Measurements from ENCODE around the gene ZC3H18. TPM values are rescaled to one million over a fixed set of nuclear protein-coding genes. Genes with fewer than 3 reads are reported as not detected.
A peak's percentile ranks its signal among the peaks of the same experiment; 100 is the strongest.

The ZC3H18 gene
- total and polyA plus RNA-seq, 2 donors (not counting 1 experiment from before 2014, with no cell fraction given), result 7.9 to 9.4 TPM

GRCh38 chr16:88531346-88531745, 38.9 kb upstream of the ZC3H18 start:
- H3K27me3 ChIP-seq (ENCODE audit: control insufficient read depth, insufficient read depth, low read length), result no peaks in the 10 kb centered on the region
- no peaks in the 10 kb centered on the region for H4K20me1 ChIP-seq (ENCODE audit: control insufficient read depth, extremely low read depth, insufficient read depth, low read length)
- peaks cover 7% of the 10 kb centered on the region for H3K36me3 ChIP-seq (ENCODE audit: control insufficient read depth, insufficient read depth, low read length)
- no peaks in the 10 kb centered on the region for H3K9me3 ChIP-seq (ENCODE audit: control insufficient read depth, insufficient read depth, low read depth, low read length)
- no peaks in the 10 kb centered on the region for H3K79me2 ChIP-seq (ENCODE audit: control insufficient read depth, insufficient read depth, low read length)
- no peak for TF ChIP-seq CTCF (conservative IDR thresholded peaks at IDR 0.05 in 1 of 2, IDR thresholded peaks at IDR 0.05 in 1 of 2; ENCODE audit: low read depth in 1 of 2, low read length in 2 of 2)
- H3K4me2 ChIP-seq (ENCODE audit: extremely low read depth, insufficient read depth, low read length), result no peak overlapping the region
- H3K27ac ChIP-seq (ENCODE audit: insufficient read depth, low read length), result no peak overlapping the region
- peaks cover 5% of the 10 kb centered on the region for H3K4me1 ChIP-seq (ENCODE audit: control insufficient read depth, extremely low read depth, insufficient read depth, low read length)
- DNase-seq (ENCODE audit: low read depth in 2 of 2), result no peak
- H3K9ac ChIP-seq (ENCODE audit: insufficient read depth, low read length), result no peak overlapping the region
- no peak overlapping the region for H2AFZ ChIP-seq (ENCODE audit: low read length)
- H3K4me3 ChIP-seq (replicated peaks in 1 of 4; ENCODE audit: control extremely low read depth in 1 of 4, insufficient read depth in 1 of 4, low read depth in 3 of 4, low read length in 4 of 4), result no peak overlapping the region

- H3K4me3 ChIP-seq (replicated peaks in 1 of 4; ENCODE audit: control extremely low read depth in 1 of 4, insufficient read depth in 1 of 4, low read depth in 3 of 4, low read length in 4 of 4), result no peak overlapping the region
- H3K36me3 ChIP-seq (ENCODE audit: control insufficient read depth, insufficient read depth, low read length), result peaks cover 7% of the 10 kb centered on the region
- H3K27me3 ChIP-seq (ENCODE audit: control insufficient read depth, insufficient read depth, low read length), result no peaks in the 10 kb centered on the region
- H3K27ac ChIP-seq (ENCODE audit: insufficient read depth, low read length), result no peak overlapping the region
- H4K20me1 ChIP-seq (ENCODE audit: control insufficient read depth, extremely low read depth, insufficient read depth, low read length), result no peaks in the 10 kb centered on the region
- H3K4me2 ChIP-seq (ENCODE audit: extremely low read depth, insufficient read depth, low read length), result no peak overlapping the region
- H3K9ac ChIP-seq (ENCODE audit: insufficient read depth, low read length), result no peak overlapping the region
- no peaks in the 10 kb centered on the region for H3K79me2 ChIP-seq (ENCODE audit: control insufficient read depth, insufficient read depth, low read length)
- TF ChIP-seq EZH2 (IDR thresholded peaks at IDR 0.05; ENCODE audit: low read length, missing control alignments) (no peak), CTCF (conservative IDR thresholded peaks at IDR 0.05 in 1 of 2, IDR thresholded peaks at IDR 0.05 in 1 of 2; ENCODE audit: low read depth in 1 of 2, low read length in 2 of 2) (no peak)
- no peaks in the 10 kb centered on the region for H3K9me3 ChIP-seq (ENCODE audit: control insufficient read depth, insufficient read depth, low read depth, low read length)
- DNase-seq (ENCODE audit: low read depth in 2 of 2), result no peak
- no peak overlapping the region for H2AFZ ChIP-seq (ENCODE audit: low read length)
- peaks cover 5% of the 10 kb centered on the region for H3K4me1 ChIP-seq (ENCODE audit: control insufficient read depth, extremely low read depth, insufficient read depth, low read length)
Measured at GRCh38 chr16:88531931-88532433, 38.2 kb upstream of the ZC3H18 start.

- no peak for TF ChIP-seq EZH2 (IDR thresholded peaks at IDR 0.05; ENCODE audit: low read length, missing control alignments)
- no peak for TF ChIP-seq CTCF (conservative IDR thresholded peaks at IDR 0.05 in 1 of 2, IDR thresholded peaks at IDR 0.05 in 1 of 2; ENCODE audit: low read depth in 1 of 2, low read length in 2 of 2)
- H3K9me3 ChIP-seq (ENCODE audit: control insufficient read depth, insufficient read depth, low read depth, low read length), result no peaks in the 10 kb centered on the region
- no peaks in the 10 kb centered on the region for H3K79me2 ChIP-seq (ENCODE audit: control insufficient read depth, insufficient read depth, low read length)
- no peak overlapping the region for H2AFZ ChIP-seq (ENCODE audit: low read length)
- H3K9ac ChIP-seq (ENCODE audit: insufficient read depth, low read length), result no peak overlapping the region
- no peaks in the 10 kb centered on the region for H4K20me1 ChIP-seq (ENCODE audit: control insufficient read depth, extremely low read depth, insufficient read depth, low read length)
- peaks cover 7% of the 10 kb centered on the region for H3K36me3 ChIP-seq (ENCODE audit: control insufficient read depth, insufficient read depth, low read length)
- no peak overlapping the region for H3K27ac ChIP-seq (ENCODE audit: insufficient read depth, low read length)
- peak overlapping the region in 1 of 4 experiments; percentile 46 for H3K4me3 ChIP-seq (replicated peaks in 1 of 4; ENCODE audit: control extremely low read depth in 1 of 4, insufficient read depth in 1 of 4, low read depth in 3 of 4, low read length in 4 of 4)
- H3K4me1 ChIP-seq (ENCODE audit: control insufficient read depth, extremely low read depth, insufficient read depth, low read length), result peaks cover 5% of the 10 kb centered on the region
- no peaks in the 10 kb centered on the region for H3K27me3 ChIP-seq (ENCODE audit: control insufficient read depth, insufficient read depth, low read length)
- DNase-seq (ENCODE audit: low read depth in 2 of 2), result no peak
- no peak overlapping the region for H3K4me2 ChIP-seq (ENCODE audit: extremely low read depth, insufficient read depth, low read length)
Measured at GRCh38 chr16:88532434-88533241, 37.6 kb upstream of the ZC3H18 start.
